Mesothelial cell of epicardium (in vitro differentiated cells): ENCODE results near the gene ERC2. TPM values are rescaled to one million over a fixed set of nuclear protein-coding genes. Genes with fewer than 3 reads are reported as not detected.
A peak's percentile ranks its signal among the peaks of the same experiment; 100 is the strongest.

Experiments used
- DNase-seq, 2 experiments: peaks; one replicate each; pipeline ENCODE4 v3.0.0; 2021; ENCODE audit warnings: low spot score in 2 of 2; ENCODE audit not compliant: unreplicated experiment in 2 of 2
- H3K27ac Mint-ChIP-seq: 2 replicates; pipeline ENCODE4 v1.8.0; 2021; ENCODE audit warnings: mixed read lengths
- H3K27me3 Mint-ChIP-seq: 2 replicates; pipeline ENCODE4 v1.8.0; 2021; ENCODE audit warnings: low read depth, mixed read lengths
- H3K36me3 Mint-ChIP-seq: 2 replicates; pipeline ENCODE4 v1.8.0; 2021; ENCODE audit warnings: mixed read lengths
- H3K4me1 Mint-ChIP-seq: 2 replicates; pipeline ENCODE4 v1.8.0; 2021; ENCODE audit warnings: mixed read lengths
- H3K4me3 Mint-ChIP-seq: 2 replicates; pipeline ENCODE4 v1.8.0; 2021; ENCODE audit warnings: mild to moderate bottlenecking, moderate library complexity, mixed read lengths
- H3K9me3 Mint-ChIP-seq: 2 replicates; pipeline ENCODE4 v1.8.0; 2021; ENCODE audit warnings: mixed read lengths
- total RNA-seq: library from RNA; stranded (reverse); gene quantifications from 3 replicates; pipeline ENCODE4 v1.2.1, GENCODE V29; 2021
- TF ChIP-seq, protein P1 (sequence below): fragments of 200-600 bp; sonication (generic); IDR thresholded peaks from one replicate; pipeline ENCODE4 v1.5.0; 2021; ENCODE audit warnings: antibody characterized with exemption; ENCODE audit not compliant: unreplicated experiment

Gene ERC2
- total RNA-seq, 1 donor from 2014 or later = 15.6 TPM

- no peaks in the 10 kb centered on the region for H3K9me3 Mint-ChIP-seq
- no peaks in the 10 kb centered on the region for H3K36me3 Mint-ChIP-seq
- peaks cover 52% of the 10 kb centered on the region for H3K4me1 Mint-ChIP-seq
- H3K4me3 Mint-ChIP-seq = no peak overlapping the region
- no peaks in the 10 kb centered on the region for H3K27me3 Mint-ChIP-seq
- DNase-seq = no peak
- peak overlapping the region; percentile 91 for H3K27ac Mint-ChIP-seq
- TF ChIP-seq, protein P1, sequence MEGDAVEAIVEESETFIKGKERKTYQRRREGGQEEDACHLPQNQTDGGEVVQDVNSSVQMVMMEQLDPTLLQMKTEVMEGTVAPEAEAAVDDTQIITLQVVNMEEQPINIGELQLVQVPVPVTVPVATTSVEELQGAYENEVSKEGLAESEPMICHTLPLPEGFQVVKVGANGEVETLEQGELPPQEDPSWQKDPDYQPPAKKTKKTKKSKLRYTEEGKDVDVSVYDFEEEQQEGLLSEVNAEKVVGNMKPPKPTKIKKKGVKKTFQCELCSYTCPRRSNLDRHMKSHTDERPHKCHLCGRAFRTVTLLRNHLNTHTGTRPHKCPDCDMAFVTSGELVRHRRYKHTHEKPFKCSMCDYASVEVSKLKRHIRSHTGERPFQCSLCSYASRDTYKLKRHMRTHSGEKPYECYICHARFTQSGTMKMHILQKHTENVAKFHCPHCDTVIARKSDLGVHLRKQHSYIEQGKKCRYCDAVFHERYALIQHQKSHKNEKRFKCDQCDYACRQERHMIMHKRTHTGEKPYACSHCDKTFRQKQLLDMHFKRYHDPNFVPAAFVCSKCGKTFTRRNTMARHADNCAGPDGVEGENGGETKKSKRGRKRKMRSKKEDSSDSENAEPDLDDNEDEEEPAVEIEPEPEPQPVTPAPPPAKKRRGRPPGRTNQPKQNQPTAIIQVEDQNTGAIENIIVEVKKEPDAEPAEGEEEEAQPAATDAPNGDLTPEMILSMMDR = no peak
Measured at GRCh38 chr3:55860049-55860721, 608.1 kb downstream of the ERC2 start.

DNA sequence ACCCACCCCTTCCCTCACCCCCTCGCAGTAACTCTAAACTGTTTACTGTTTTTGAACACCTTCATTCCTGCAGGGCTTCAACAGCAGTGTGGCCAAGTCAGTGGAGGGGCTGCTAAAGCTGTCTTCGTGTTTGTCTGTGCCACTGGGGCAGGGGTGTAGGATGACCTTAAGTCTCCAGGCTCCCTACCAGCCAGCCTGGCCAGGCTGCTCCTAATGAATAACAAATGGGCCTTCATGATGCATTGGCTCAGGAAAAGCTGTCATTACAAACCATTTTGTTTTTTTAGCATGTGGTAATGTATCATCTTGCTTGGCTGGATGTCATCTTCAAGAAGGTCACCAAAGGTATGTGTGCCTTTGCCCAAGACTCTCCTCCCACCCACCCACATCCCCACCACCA, 609.0 kb downstream of the ERC2 start:
- Mint-ChIP-seq H3K4me1 (peaks cover 61% of the 10 kb centered on the region), H3K9me3 (no peaks in the 10 kb centered on the region), H3K36me3 (no peaks in the 10 kb centered on the region), H3K27me3 (no peaks in the 10 kb centered on the region), H3K27ac (no peak overlapping the region), H3K4me3 (no peak overlapping the region)
- TF ChIP-seq, protein P1 = no peak
- no peak for DNase-seq

- H3K27me3 Mint-ChIP-seq = no peaks in the 10 kb centered on the region
- no peaks in the 10 kb centered on the region for H3K36me3 Mint-ChIP-seq
- TF ChIP-seq, protein P1 = no peak
- peak overlapping the region; percentile 52 for H3K27ac Mint-ChIP-seq
- H3K9me3 Mint-ChIP-seq = no peaks in the 10 kb centered on the region
- H3K4me3 Mint-ChIP-seq = no peak overlapping the region
- peaks cover 63% of the 10 kb centered on the region for H3K4me1 Mint-ChIP-seq
- no peak for DNase-seq
Measured at GRCh38 chr3:55858727-55859126, 609.5 kb downstream of the ERC2 start.

DNA sequence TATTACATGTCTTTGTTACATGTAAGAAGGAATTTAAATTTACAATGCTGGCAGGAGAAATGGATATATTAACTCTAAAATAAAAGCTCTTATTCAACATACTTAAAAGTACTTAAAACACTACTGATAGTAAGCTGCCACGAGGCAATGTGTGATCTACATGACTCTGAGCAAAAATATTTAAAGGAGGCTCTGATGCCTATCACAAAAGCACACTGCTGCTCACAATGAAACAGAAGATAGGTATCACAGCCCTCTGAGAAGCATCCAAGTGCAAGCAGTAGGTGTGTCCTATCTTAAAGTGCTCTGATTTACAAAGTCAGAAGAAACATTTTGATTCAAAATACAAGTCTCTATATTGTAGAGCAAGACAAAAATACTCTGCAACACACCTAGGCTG, 610.0 kb downstream of the ERC2 start:
- H3K9me3 Mint-ChIP-seq = no peaks in the 10 kb centered on the region
- no peaks in the 10 kb centered on the region for H3K36me3 Mint-ChIP-seq
- DNase-seq = no peak
- no peak overlapping the region for H3K4me3 Mint-ChIP-seq
- TF ChIP-seq, protein P1 = no peak
- no peaks in the 10 kb centered on the region for H3K27me3 Mint-ChIP-seq
- H3K27ac Mint-ChIP-seq = peak overlapping the region; percentile 52
- peaks cover 63% of the 10 kb centered on the region for H3K4me1 Mint-ChIP-seq

DNA sequence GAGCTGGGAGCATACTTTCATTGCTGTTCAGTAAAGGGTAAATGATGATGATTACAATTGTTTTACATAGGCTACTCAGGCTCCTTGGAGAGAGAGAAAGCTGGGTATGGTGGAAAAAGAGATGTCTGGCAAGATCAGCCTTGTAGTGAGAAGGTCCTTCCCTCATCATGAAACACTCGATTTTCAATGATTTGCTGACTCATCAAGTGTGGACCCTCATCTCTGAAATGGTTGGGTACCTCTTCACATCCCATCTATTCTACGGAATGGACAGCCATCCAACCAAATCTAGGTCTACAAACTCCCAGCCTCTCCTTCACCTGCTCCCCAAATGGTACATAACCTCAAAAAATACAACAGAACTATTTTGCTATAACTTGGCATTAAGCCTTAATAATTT, 610.6 kb downstream of the ERC2 start:
- no peaks in the 10 kb centered on the region for H3K9me3 Mint-ChIP-seq
- TF ChIP-seq, protein P1 = no peak
- no peak overlapping the region for H3K4me3 Mint-ChIP-seq
- H3K27ac Mint-ChIP-seq = no peak overlapping the region
- DNase-seq = no peak
- H3K36me3 Mint-ChIP-seq = no peaks in the 10 kb centered on the region
- peaks cover 63% of the 10 kb centered on the region for H3K4me1 Mint-ChIP-seq
- no peaks in the 10 kb centered on the region for H3K27me3 Mint-ChIP-seq

DNA sequence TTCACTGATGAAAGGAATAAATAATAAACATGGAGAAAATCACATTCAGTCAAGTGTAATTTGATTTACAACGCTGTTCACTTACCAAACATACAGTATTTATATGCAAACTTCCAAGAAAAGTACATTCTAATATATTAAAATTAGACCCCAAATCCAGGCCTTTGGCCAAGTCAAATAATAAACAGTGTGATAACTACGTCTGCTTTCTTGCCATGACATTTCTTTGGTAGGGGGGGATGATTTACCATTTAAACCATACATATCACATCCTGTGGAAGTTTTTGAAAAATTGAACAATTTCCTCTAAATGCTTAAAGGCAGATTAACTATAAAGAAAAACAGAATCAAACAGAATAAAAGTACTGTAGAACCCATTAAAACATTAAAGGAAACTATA, 613.0 kb downstream of the ERC2 start:
- Mint-ChIP-seq H3K4me1 (peaks cover 52% of the 10 kb centered on the region), H3K27me3 (no peaks in the 10 kb centered on the region), H3K27ac (peak overlapping the region; percentile 65), H3K36me3 (no peaks in the 10 kb centered on the region), H3K4me3 (no peak overlapping the region), H3K9me3 (no peaks in the 10 kb centered on the region)
- TF ChIP-seq, protein P1 = no peak
- no peak for DNase-seq
